T47D (cell line): ENCODE measurements around the gene TMC6.

Source experiments
- DNase-seq, 2 experiments: peaks; one replicate each; pipeline versions ENCODE4 v3.0.0 to v3.0.0-alpha.2; 2011 to 2012; ENCODE audit warnings: low read depth in 1 of 2, low spot score in 1 of 2
- JUND ChIP-seq: IDR thresholded peaks from 2 replicates; pipeline ENCODE4 v1.6.1; 2012; ENCODE audit warnings: low read depth
- in situ Hi-C: cut with HindIII; loops from 2 replicates; pipeline ENCODE4 v1.10.0; 2016; ENCODE audit warnings: low sequenced_read_pairs, low pct_unique_long_range_greater_than_20kb

The TMC6 gene

DNA sequence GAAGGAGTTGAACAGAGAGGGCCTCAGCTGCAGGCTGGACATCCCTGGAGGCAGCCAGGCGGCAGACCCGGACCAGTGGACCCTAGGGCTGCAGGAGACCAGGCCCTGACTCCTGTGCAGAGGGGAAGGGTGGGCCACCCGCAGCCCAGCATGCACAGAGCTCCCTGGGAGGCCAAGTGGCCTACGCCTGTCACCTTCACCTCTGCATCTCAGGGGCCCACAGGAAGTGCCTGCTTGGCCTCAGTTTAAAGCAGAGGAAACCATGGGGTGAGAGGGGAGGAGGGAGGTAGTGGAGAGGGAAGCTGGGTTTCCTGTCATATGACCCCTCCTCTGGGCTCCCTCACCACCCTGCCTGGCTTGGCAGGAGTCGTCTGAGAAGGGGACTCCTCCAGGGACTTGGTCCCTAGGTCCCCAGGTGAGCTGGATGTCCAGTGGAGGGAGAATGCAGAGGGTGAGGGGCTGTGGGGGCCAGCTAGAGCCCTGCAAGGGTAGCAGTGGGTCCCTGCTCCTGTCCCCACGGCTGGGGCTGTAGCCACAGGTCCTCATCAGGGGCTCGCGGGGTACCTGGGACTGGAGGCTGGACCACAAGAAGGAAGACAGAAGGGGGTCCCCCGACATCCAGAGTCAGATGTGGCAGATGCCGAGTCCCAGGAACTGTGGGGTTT is 2.0 kb upstream of the TMC6 start, which contains the start of gene TMC8:
TMC8 (plus strand) TSS at position 335 of the 665 bp plus-strand sequence. CDS start 818 bp downstream, outside the sequence.
- no peak for TF ChIP-seq JUND
- in situ Hi-C loops = no loop called here
- DNase-seq = no peak

DNA sequence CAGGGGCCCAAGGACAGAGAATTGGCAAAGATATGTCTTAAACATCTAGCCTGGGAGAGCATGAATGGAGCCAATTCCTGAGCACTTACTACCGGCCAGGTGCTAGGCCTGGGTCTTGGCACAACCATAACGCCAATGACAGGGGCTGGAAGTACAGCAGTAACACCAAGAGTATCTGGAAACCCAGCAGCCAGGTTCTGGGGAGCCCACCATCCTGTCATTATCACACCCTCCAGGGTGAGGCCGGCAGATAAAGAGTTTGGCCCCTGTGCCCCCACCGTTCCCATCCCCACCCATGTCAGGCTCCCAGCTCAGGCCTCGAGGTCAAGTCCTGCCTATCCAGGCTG is 1.5 kb upstream of the TMC6 start:
- DNase-seq = no peak
- in situ Hi-C loops = no loop called here
- no peak for TF ChIP-seq JUND

DNA sequence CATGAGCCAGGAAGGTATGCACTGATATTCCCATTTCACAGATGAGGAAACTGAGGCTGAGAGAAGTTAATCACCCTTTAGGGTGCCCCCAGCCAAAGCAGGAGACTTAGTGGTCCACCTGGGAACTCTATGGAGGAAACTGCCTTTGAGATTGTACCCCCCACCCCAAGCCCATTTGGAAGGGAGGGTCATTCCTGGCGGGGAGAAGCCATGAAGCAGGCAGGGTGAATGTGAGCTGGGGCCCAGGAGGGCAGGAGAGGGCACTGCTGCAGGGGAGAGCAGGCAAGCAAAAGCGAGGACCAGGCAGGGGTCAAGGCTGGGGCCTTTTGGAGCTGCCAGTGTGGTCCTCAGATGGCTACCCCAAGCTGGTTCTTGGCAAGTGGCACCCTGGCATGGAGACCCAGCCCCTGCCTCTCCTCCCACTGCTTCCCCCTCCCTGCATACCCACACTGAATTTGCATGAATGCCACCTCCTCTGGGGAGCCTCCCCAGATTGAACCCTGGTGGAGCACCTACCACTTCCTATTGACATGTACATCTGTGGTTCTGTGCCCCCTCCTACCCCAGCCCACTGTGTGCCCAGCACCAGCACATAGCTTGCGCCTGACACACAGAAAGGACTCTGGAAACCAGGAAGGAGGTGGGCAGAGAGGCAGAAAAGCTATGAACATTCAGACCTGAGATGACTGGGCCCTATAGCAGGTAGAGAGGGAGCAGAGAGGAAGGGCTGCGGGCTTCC is 965 bp upstream of the TMC6 start:
- no peak for TF ChIP-seq JUND
- in situ Hi-C loops = no loop called here
- DNase-seq = no peak

DNA sequence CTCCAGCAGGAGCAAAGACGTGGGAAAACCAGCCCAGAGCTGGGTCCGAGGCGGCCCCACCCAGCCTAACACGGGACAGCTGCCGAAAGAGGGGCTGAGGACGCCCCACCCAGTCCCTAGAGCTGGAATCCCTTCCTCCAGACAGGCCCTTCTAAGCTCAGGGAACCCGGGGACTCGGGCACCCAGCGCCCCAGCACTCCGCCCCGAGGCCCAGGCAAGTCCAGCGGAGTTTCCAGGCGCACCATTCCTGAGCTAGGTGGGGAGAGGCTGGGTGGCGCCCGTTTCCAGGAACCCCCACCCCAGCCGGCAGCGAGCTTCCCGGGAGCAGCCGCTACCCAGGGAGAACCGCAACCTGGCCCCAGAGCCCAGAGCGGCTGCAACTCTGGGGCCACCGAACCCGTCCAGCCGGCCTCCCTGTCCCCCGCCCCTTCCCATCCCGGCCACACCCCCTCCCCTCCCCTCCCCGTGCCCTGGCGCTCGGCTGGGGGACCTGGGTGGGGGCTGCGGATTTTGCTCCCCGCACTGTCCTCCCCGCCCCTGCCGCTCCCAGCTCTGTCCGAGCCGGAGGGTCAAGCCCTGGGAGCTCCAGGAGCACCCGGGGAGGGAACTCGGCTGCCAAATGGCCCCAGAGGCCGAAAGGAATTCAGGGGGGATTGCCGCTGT is 536 bp downstream of the TMC6 start:
- in situ Hi-C loops = no loop called here
- no peak for TF ChIP-seq JUND
- peak; percentile 82 to 87 for DNase-seq

DNA sequence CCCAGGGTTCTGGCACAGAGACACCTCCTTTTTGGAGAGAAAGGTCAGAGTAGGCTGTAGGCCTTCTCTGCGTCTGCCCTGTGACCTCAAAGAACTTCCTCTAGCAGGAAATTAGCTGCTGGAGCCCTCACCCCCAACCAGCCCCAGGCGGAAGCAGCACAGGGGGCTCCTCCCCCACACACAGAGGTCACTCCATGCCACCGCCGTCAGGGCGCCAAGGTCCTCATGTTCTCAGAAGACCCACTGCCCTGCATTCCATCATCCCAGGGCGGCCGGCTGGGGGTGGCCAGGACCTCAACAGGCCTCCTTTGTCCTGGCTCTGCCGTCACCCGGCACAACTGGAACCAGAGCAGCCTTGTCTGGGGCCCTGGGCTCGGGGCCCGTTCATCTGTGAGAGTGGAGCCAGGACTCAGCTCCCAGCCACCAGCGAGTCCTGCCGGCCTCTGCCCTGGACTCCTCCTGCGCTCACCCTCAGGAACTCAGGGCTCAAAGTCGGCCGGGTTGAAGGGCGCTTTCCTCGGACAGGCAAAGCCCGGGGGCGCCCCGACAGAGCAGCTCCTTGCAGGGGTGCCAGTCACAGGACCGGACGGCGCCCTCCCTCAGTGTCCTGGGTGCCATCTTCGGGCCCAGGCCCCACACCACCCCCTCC is 1.2 kb downstream of the TMC6 start:
- DNase-seq = peak in 1 of 2 experiments; percentile 66
- TF ChIP-seq JUND = no peak
- in situ Hi-C loops = no loop called here

DNA sequence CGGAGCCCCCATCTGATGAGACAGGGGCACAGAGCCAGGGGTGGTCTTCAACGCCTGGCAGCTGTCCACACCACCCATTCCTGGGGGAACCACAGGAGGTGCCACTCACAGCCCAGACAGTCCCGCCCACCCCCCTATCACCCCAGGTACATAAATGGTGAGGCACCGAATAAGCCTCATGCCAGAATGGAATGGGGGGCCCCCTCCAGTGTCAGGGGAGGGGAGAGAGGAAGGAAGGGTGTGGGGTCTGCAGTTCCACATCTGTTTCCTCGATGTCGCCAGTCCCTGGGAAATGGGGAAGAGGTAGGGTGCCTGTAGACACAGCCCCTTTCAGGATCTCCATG is 1.7 kb downstream of the TMC6 start:
- DNase-seq = no peak
- no peak for TF ChIP-seq JUND
- in situ Hi-C loops = no loop called here

DNA sequence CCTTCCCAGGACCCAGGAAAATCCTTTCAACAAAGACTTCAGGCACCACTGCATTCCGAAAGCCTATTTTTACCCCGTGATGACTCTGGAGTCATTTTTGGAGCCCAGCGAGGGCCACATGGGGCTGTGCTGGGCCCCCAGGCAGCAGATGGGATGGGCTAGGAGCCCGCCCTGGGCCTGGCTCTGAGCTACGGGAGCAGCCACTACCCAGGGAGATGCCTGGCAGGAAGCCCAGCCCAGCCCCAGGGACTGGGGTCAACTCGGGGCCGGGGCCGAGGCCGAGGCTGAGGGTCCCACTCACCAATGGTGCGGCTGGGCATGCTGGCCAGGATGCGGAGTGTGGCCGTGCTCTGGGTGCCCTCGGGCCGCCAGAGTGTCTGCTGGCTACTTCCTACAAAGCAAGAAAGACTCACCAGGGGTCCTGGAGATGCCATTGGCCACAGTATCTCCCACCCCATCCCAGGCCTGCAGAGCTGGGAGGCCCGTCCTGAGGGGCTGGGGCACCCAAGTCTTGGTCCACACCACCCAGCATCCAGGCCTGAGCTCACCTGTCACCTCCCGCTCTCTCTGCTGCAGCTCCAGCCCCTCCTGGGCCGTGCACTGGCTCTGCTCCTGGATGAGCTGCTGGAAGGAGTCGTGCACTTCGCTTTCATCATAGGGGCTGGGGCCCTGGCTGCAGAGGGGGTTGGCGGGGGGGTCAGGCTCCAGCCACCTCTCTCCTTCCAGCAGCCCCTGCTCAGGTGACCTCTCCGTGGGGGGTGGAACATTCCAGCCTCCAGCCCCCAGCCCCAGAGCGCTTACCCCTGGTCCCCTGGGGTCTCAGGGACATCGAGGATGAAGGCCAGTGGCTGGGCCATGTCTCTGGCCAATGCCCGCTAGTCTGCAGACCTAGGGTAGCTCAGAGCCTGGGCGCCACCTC is 2.3 kb downstream of the TMC6 start:
- TF ChIP-seq JUND = no peak
- in situ Hi-C loops = no loop called here
- no peak for DNase-seq

DNA sequence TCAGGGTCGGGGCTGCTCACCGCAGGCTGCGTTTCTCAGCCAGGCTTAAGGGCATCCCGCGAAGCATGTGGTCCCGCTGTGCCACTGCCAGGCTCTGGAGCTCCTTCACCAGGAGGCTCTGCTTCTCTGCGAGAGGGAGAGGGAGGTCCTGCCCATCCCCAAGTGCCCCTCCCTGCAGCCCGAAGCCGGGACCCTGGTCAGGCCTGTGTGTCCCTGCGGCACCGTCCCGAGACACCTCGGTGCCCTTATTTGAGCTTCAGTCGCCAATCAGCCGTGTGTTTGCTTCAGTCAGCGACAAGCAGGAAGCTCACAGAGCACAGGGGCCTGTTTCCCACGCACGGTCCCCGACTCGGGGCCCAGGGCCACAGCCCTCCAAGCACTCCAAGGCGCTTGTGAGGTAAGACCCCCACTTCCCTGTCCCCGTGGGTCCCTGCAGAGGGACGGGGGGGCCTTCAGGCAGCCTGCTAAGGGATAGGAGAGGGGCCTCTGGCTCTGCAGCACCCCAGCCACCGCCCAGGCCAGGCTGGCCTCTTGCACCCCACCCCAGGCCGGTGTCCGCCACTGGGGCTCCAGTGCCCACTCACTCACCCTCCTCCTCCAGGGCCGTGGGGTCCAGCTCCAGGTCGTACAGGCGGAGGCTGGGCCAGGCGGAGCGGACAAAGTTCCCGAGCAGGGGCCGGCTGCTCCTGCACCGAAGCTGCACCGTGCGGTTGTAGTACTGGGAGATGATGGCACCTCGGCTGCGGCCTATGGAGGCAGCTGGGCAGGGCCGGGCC is 3.2 kb downstream of the TMC6 start:
- in situ Hi-C loops = no loop called here
- TF ChIP-seq JUND = no peak
- no peak for DNase-seq

DNA sequence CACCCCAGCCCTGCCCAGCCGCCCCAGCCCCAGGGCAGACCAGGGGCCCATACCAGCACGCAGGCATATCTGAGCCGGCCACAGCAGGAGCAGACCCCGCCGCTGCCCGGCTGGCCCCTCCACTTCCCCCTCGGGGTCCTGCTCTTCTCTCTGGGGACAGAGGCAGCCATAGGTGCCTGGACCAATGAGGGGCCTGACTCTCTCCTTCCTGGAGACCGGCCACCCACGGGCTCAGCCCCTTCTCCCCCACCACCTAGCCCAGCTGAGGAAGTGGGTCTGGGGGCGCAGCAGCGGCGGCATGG is 3.8 kb downstream of the TMC6 start:
- in situ Hi-C loops = no loop called here
- no peak for DNase-seq
- TF ChIP-seq JUND = no peak

DNA sequence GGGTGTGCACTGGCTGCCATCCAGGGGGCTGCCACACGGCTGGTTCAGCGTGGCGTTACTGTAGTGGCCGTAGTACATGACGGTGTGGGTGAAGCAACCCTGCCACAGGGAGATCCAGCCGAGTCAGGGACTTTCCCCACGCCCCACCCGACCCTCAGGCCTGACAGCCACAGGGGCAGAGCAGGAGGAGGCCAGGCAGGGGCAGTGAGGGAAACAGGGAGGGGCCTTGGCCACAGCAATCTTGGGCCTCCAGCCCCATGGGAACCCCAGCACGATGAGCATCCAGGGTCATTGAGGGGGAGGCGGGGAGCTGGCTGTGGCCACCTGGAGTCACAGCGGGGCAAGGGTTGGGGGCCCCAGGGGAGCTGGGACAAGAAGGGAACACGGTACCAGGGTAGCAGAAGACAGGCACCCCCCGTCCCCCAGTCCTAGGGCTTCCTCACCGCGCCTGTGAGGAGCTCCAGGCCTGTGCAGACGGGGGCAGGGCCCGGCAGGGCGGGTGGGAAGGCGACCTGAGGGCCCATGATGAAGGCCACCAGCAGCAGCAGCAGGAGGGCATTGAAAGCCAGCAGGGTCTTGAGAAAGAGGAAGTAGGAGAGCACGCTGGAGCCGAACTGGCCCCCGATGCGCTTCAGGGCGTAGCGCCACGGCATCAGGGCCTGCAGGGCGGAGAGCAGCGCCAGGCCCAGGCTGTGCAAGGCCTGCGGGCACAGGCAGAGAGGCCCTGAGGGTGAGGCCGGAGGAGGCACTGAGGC is 4.3 kb downstream of the TMC6 start:
- in situ Hi-C loops = no loop called here

More for the DNA sequence above, 4.3 kb downstream of the TMC6 start:
- TF ChIP-seq JUND = no peak
- no peak for DNase-seq
